Measurements from ENCODE around the gene CD33.

The CD33 gene

GRCh38 chr19:51186323-51186722, 38.6 kb upstream of the CD33 start:
- Histone ChIP-seq H3K4me2 (ENCODE audit: low read length) (no peak overlapping the region), H3K79me2 (ENCODE audit: control insufficient read depth, low read length) (no peaks in the 10 kb centered on the region), H3K36me3 (ENCODE audit: control insufficient read depth, low read length) (no peaks in the 10 kb centered on the region)

GRCh38 chr19:51187395-51188226, 37.3 kb upstream of the CD33 start:
- H3K4me1 ChIP-seq (ENCODE audit: control insufficient read depth, low read length), result 0 out of 2 replicates have a peak, but pooled peaks cover 2% of the 10 kb centered on the region
- TF ChIP-seq EZH2phosphoT487 (IDR thresholded peaks at IDR 0.05; ENCODE audit: borderline replicate concordance, low read length) (no peak), CTCF (IDR thresholded peaks at IDR 0.05; ENCODE audit: low read depth, low read length, poor library complexity, severe bottlenecking) (no peak)

More at GRCh38 chr19:51186323-51186722, 38.6 kb upstream of the CD33 start:
- TF ChIP-seq EZH2phosphoT487 (IDR thresholded peaks at IDR 0.05; ENCODE audit: borderline replicate concordance, low read length) (no peak), CTCF (IDR thresholded peaks at IDR 0.05; ENCODE audit: low read depth, low read length, poor library complexity, severe bottlenecking) (no peak)
- H3K27me3 ChIP-seq (ENCODE audit: control insufficient read depth, low read length), result no peaks in the 10 kb centered on the region
- H4K20me1 ChIP-seq (ENCODE audit: control insufficient read depth, insufficient read depth, low read depth, low read length), result no peaks in the 10 kb centered on the region
- no peaks in the 10 kb centered on the region for H3K9me2 ChIP-seq (replicated peaks; ENCODE audit: control insufficient read depth, low read length)
- no peaks in the 10 kb centered on the region for H3K9me3 ChIP-seq (ENCODE audit: control insufficient read depth, insufficient read depth, low read length)
- no peak overlapping the region for H3K27ac ChIP-seq (ENCODE audit: low read depth, low read length)
- H3F3A ChIP-seq (ENCODE audit: control insufficient read depth, insufficient read depth), result no peaks in the 10 kb centered on the region
- no peak overlapping the region for H3K4me3 ChIP-seq (ENCODE audit: low read length)
- 0 out of 2 replicates have a peak, but pooled peaks cover 2% of the 10 kb centered on the region for H3K4me1 ChIP-seq (ENCODE audit: control insufficient read depth, low read length)

GRCh38 chr19:51188227-51188559, 36.7 kb upstream of the CD33 start:
- TF ChIP-seq EZH2phosphoT487 (IDR thresholded peaks at IDR 0.05; ENCODE audit: borderline replicate concordance, low read length) (no peak), CTCF (IDR thresholded peaks at IDR 0.05; ENCODE audit: low read depth, low read length, poor library complexity, severe bottlenecking) (no peak)

More at GRCh38 chr19:51187395-51188226, 37.3 kb upstream of the CD33 start:
- H3K4me3 ChIP-seq (ENCODE audit: low read length), result no peak overlapping the region
- H4K20me1 ChIP-seq (ENCODE audit: control insufficient read depth, insufficient read depth, low read depth, low read length), result no peaks in the 10 kb centered on the region
- H3K27me3 ChIP-seq (ENCODE audit: control insufficient read depth, low read length), result no peaks in the 10 kb centered on the region
- no peaks in the 10 kb centered on the region for H3K9me3 ChIP-seq (ENCODE audit: control insufficient read depth, insufficient read depth, low read length)
- H3K36me3 ChIP-seq (ENCODE audit: control insufficient read depth, low read length), result no peaks in the 10 kb centered on the region
- H3F3A ChIP-seq (ENCODE audit: control insufficient read depth, insufficient read depth), result no peaks in the 10 kb centered on the region
- no peaks in the 10 kb centered on the region for H3K79me2 ChIP-seq (ENCODE audit: control insufficient read depth, low read length)
- H3K9me2 ChIP-seq (replicated peaks; ENCODE audit: control insufficient read depth, low read length), result no peaks in the 10 kb centered on the region
- H3K27ac ChIP-seq (ENCODE audit: low read depth, low read length), result no peak overlapping the region
- H3K4me2 ChIP-seq (ENCODE audit: low read length), result no peak overlapping the region

More at GRCh38 chr19:51188227-51188559, 36.7 kb upstream of the CD33 start:
- Histone ChIP-seq H4K20me1 (ENCODE audit: control insufficient read depth, insufficient read depth, low read depth, low read length) (no peaks in the 10 kb centered on the region), H3K79me2 (ENCODE audit: control insufficient read depth, low read length) (no peaks in the 10 kb centered on the region), H3F3A (ENCODE audit: control insufficient read depth, insufficient read depth) (no peaks in the 10 kb centered on the region), H3K4me2 (ENCODE audit: low read length) (no peak overlapping the region), H3K9me2 (replicated peaks; ENCODE audit: control insufficient read depth, low read length) (no peaks in the 10 kb centered on the region), H3K36me3 (ENCODE audit: control insufficient read depth, low read length) (no peaks in the 10 kb centered on the region), H3K9me3 (ENCODE audit: control insufficient read depth, insufficient read depth, low read length) (no peaks in the 10 kb centered on the region), H3K4me3 (ENCODE audit: low read length) (no peak overlapping the region), H3K4me1 (ENCODE audit: control insufficient read depth, low read length) (0 out of 2 replicates have a peak, but pooled peaks cover 2% of the 10 kb centered on the region), H3K27me3 (ENCODE audit: control insufficient read depth, low read length) (no peaks in the 10 kb centered on the region), H3K27ac (ENCODE audit: low read depth, low read length) (no peak overlapping the region)
